Activated T-cell treated with anti-CD3 and anti-CD28 coated beads, Interleukin-2, amount 50 U/mL, for 72 hours (primary cell): ENCODE measurements around the gene FOXI1. TPM values are rescaled to one million over a fixed set of nuclear protein-coding genes. Genes with fewer than 3 reads are reported as not detected.
"Not testable (repeated sequence)": the region's sequence is repeated elsewhere in the genome, so short reads cannot be mapped to it uniquely, and the experiment has no call there.

Experiments
- ATAC-seq, 2 donors: fragments of 150-1000 bp; cut with Tn5 transposase; replicated peaks in 1 of 2; 2 replicates each; pipeline ENCODE4 v1.10.0; 2021; ENCODE audit warnings: moderate library complexity in 2 of 2, mild to moderate bottlenecking in 1 of 2
- DNase-seq, 2 donors: peaks; one replicate each; pipeline ENCODE4 v3.0.0; 2021 to 2022; ENCODE audit warnings: mixed read lengths in 1 of 2
- H3K27ac Mint-ChIP-seq: one replicate; pipeline ENCODE4 v1.8.0; 2022; ENCODE audit warnings: mild to moderate bottlenecking, moderate library complexity, mixed read lengths
- H3K27me3 Mint-ChIP-seq: one replicate; pipeline ENCODE4 v1.8.0; 2022; ENCODE audit warnings: low read depth, mixed read lengths
- H3K36me3 Mint-ChIP-seq, 2 donors: one replicate each; pipeline ENCODE4 v1.8.0; 2022; ENCODE audit warnings: mixed read lengths in 2 of 2, mild to moderate bottlenecking in 1 of 2; ENCODE audit not compliant: insufficient read depth in 2 of 2
- H3K4me1 Mint-ChIP-seq: one replicate; pipeline ENCODE4 v1.8.0; 2022; ENCODE audit warnings: low read depth, mixed read lengths
- H3K4me3 Mint-ChIP-seq, 2 donors: one replicate each; pipeline ENCODE4 v1.8.0; 2022; ENCODE audit warnings: mild to moderate bottlenecking in 2 of 2, mixed read lengths in 2 of 2, moderate library complexity in 2 of 2
- H3K9me3 Mint-ChIP-seq, 2 donors: one replicate each; pipeline ENCODE4 v1.8.0; 2022; ENCODE audit warnings: mixed read lengths in 2 of 2
- total RNA-seq, 2 donors: library from RNA; stranded (reverse); gene quantifications; one replicate each; pipeline ENCODE4 v1.2.3, GENCODE V29; 2022

Gene FOXI1
- total RNA-seq, 2 donors from 2014 or later = not detected

- H3K4me1 Mint-ChIP-seq, ATAC-seq, DNase-seq, H3K9me3 Mint-ChIP-seq, H3K4me3 Mint-ChIP-seq, H3K36me3 Mint-ChIP-seq, H3K27me3 Mint-ChIP-seq, H3K27ac Mint-ChIP-seq: not testable (repeated sequence)
Measured at GRCh38 chr5:170141196-170141595, 35.5 kb downstream of the FOXI1 start.

GRCh38 chr5:170141636-170142035 is 35.9 kb downstream of the FOXI1 start:
- ATAC-seq (no peak), DNase-seq (no peak)
- Mint-ChIP-seq H3K4me3 (no peak overlapping the region), H3K4me1 (no peaks in the 10 kb centered on the region), H3K36me3 (no peaks in the 10 kb centered on the region), H3K27me3 (no peaks in the 10 kb centered on the region), H3K27ac (no peak overlapping the region), H3K9me3 (no peaks in the 10 kb centered on the region)

GRCh38 chr5:170142196-170142595 is 36.5 kb downstream of the FOXI1 start:
- no peaks in the 10 kb centered on the region for H3K27me3 Mint-ChIP-seq
- ATAC-seq = no peak
- no peaks in the 10 kb centered on the region for H3K9me3 Mint-ChIP-seq
- H3K4me1 Mint-ChIP-seq = no peaks in the 10 kb centered on the region
- no peaks in the 10 kb centered on the region for H3K36me3 Mint-ChIP-seq
- H3K4me3 Mint-ChIP-seq = no peak overlapping the region
- no peak for DNase-seq
- H3K27ac Mint-ChIP-seq = no peak overlapping the region

GRCh38 chr5:170143091-170143490 is 37.4 kb downstream of the FOXI1 start:
- Mint-ChIP-seq H3K27ac (no peak overlapping the region), H3K27me3 (no peaks in the 10 kb centered on the region), H3K4me1 (no peaks in the 10 kb centered on the region), H3K4me3 (no peak overlapping the region), H3K9me3 (no peaks in the 10 kb centered on the region), H3K36me3 (no peaks in the 10 kb centered on the region)
- ATAC-seq (no peak), DNase-seq (no peak)

- Mint-ChIP-seq H3K27me3 (no peaks in the 10 kb centered on the region), H3K4me1 (no peaks in the 10 kb centered on the region), H3K9me3 (no peaks in the 10 kb centered on the region), H3K4me3 (no peak overlapping the region), H3K36me3 (no peaks in the 10 kb centered on the region), H3K27ac (no peak overlapping the region)
- DNase-seq (no peak), ATAC-seq (no peak)
Measured at GRCh38 chr5:170143710-170144109, 38.0 kb downstream of the FOXI1 start.

- ATAC-seq = no peak
Measured at GRCh38 chr5:170144286-170145023, 38.8 kb downstream of the FOXI1 start.

GRCh38 chr5:170145462-170145861 is 39.8 kb downstream of the FOXI1 start:
- H3K4me3 Mint-ChIP-seq = no peak overlapping the region
- DNase-seq (no peak), ATAC-seq (no peak)
- no peaks in the 10 kb centered on the region for H3K36me3 Mint-ChIP-seq
- H3K27me3 Mint-ChIP-seq = peaks cover 6% of the 10 kb centered on the region
- no peak overlapping the region for H3K27ac Mint-ChIP-seq
- H3K4me1 Mint-ChIP-seq = no peaks in the 10 kb centered on the region
- no peaks in the 10 kb centered on the region for H3K9me3 Mint-ChIP-seq

More at GRCh38 chr5:170144286-170145023, 38.8 kb downstream of the FOXI1 start:
- no peaks in the 10 kb centered on the region for H3K4me1 Mint-ChIP-seq
- no peaks in the 10 kb centered on the region for H3K9me3 Mint-ChIP-seq
- no peaks in the 10 kb centered on the region for H3K36me3 Mint-ChIP-seq
- DNase-seq = no peak
- H3K27ac Mint-ChIP-seq = no peak overlapping the region
- H3K27me3 Mint-ChIP-seq = peaks cover 5% of the 10 kb centered on the region
- H3K4me3 Mint-ChIP-seq = no peak overlapping the region

- no peak for DNase-seq
- H3K4me3 Mint-ChIP-seq = no peak overlapping the region
- H3K36me3 Mint-ChIP-seq = no peaks in the 10 kb centered on the region
- no peaks in the 10 kb centered on the region for H3K9me3 Mint-ChIP-seq
- no peaks in the 10 kb centered on the region for H3K4me1 Mint-ChIP-seq
- no peak overlapping the region for H3K27ac Mint-ChIP-seq
- peaks cover 6% of the 10 kb centered on the region for H3K27me3 Mint-ChIP-seq
- ATAC-seq = no peak
Measured at GRCh38 chr5:170147051-170147752, 41.5 kb downstream of the FOXI1 start.

GRCh38 chr5:170147753-170148264 is 42.1 kb downstream of the FOXI1 start:
- Mint-ChIP-seq H3K4me3 (no peak overlapping the region), H3K27ac (no peak overlapping the region)
- DNase-seq = no peak

GRCh38 chr5:170148430-170149205 is 42.9 kb downstream of the FOXI1 start:
- Mint-ChIP-seq H3K27ac (no peak overlapping the region), H3K4me3 (no peak overlapping the region), H3K9me3 (no peaks in the 10 kb centered on the region), H3K4me1 (no peaks in the 10 kb centered on the region), H3K36me3 (no peaks in the 10 kb centered on the region), H3K27me3 (peaks cover 6% of the 10 kb centered on the region)
- DNase-seq (no peak), ATAC-seq (no peak)

More at GRCh38 chr5:170147753-170148264, 42.1 kb downstream of the FOXI1 start:
- Mint-ChIP-seq H3K9me3 (no peaks in the 10 kb centered on the region), H3K27me3 (peaks cover 6% of the 10 kb centered on the region), H3K4me1 (no peaks in the 10 kb centered on the region), H3K36me3 (no peaks in the 10 kb centered on the region)
- ATAC-seq = no peak

GRCh38 chr5:170149206-170149515 is 43.5 kb downstream of the FOXI1 start:
- H3K27ac Mint-ChIP-seq = no peak overlapping the region
- no peak overlapping the region for H3K4me3 Mint-ChIP-seq
- no peaks in the 10 kb centered on the region for H3K4me1 Mint-ChIP-seq
- H3K9me3 Mint-ChIP-seq = no peaks in the 10 kb centered on the region
- DNase-seq (no peak), ATAC-seq (no peak)
- peaks cover 6% of the 10 kb centered on the region for H3K27me3 Mint-ChIP-seq
- H3K36me3 Mint-ChIP-seq = no peaks in the 10 kb centered on the region

GRCh38 chr5:170150713-170151096 is 45.0 kb downstream of the FOXI1 start:
- ATAC-seq = no peak
- Mint-ChIP-seq H3K4me1 (no peaks in the 10 kb centered on the region), H3K27me3 (peaks cover 6% of the 10 kb centered on the region)

More at GRCh38 chr5:170150713-170151096, 45.0 kb downstream of the FOXI1 start:
- no peak overlapping the region for H3K4me3 Mint-ChIP-seq
- H3K36me3 Mint-ChIP-seq = no peaks in the 10 kb centered on the region
- no peaks in the 10 kb centered on the region for H3K9me3 Mint-ChIP-seq
- H3K27ac Mint-ChIP-seq = no peak overlapping the region
- no peak for DNase-seq
